Activated CD4-positive, alpha-beta T cell treated with anti-CD3 and anti-CD28 coated beads for 36 hours (primary cell): Measurements from ENCODE around the gene ZNF189. TPM values are rescaled to one million over a fixed set of nuclear protein-coding genes. Genes with fewer than 3 reads are reported as not detected.

Source experiments
- ATAC-seq: fragments of 200-7000 bp; cut with Tn5 transposase; one replicate; pipeline ENCODE4 v1.10.0; 2021; ENCODE audit warnings: mild to moderate bottlenecking, moderate library complexity
- CTCF ChIA-PET: fragments of 350-600 bp; sonication (Branson Sonifier 250); formaldehyde crosslinking; loops from one replicate; lab custom pipeline; 2021; ENCODE audit warnings: antibody characterized with exemption; lab: Charles Lee
- POLR2A ChIA-PET: fragments of 350-600 bp; sonication (Branson Sonifier 250); formaldehyde crosslinking; loops from one replicate; lab custom pipeline; 2021; ENCODE audit warnings: antibody characterized with exemption, inconsistent platforms; lab: Charles Lee
- DNase-seq: peaks from one replicate; pipeline ENCODE4 v3.0.0-alpha.2; 2020
- H3K27ac Mint-ChIP-seq: one replicate; pipeline ENCODE4 v1.8.0; 2021; ENCODE audit warnings: mixed read lengths
- H3K27me3 Mint-ChIP-seq: one replicate; pipeline ENCODE4 v1.8.0; 2021; ENCODE audit warnings: mixed read lengths
- H3K36me3 Mint-ChIP-seq: one replicate; pipeline ENCODE4 v1.8.0; 2021; ENCODE audit warnings: low read depth, mixed read lengths
- H3K4me1 Mint-ChIP-seq: one replicate; pipeline ENCODE4 v1.8.0; 2021; ENCODE audit warnings: mixed read lengths
- H3K4me3 Mint-ChIP-seq: one replicate; pipeline ENCODE4 v1.8.0; 2021; ENCODE audit warnings: mild to moderate bottlenecking, moderate library complexity, mixed read lengths
- H3K9me3 Mint-ChIP-seq: one replicate; pipeline ENCODE4 v1.8.0; 2021; ENCODE audit warnings: low read depth, mixed read lengths
- intact Hi-C, 2 experiments: fragments of 100-400 bp; cut with DNase I in 1 of 2; cut with micrococcal nuclease in 1 of 2; formaldehyde crosslinking; loops; one replicate each; pipeline versions ENCODE4 v1.14.2 to v1.15.1; 2022 to 2024; cut with DNase I, micrococcal nuclease
- total RNA-seq, 2 experiments: library from RNA; stranded (reverse); gene quantifications; one replicate each; pipeline ENCODE4 v1.2.3, GENCODE V29; 2021

Gene ZNF189
- total RNA-seq, 2 experiments from 2014 or later = 10.2 to 13.1 TPM

DNA sequence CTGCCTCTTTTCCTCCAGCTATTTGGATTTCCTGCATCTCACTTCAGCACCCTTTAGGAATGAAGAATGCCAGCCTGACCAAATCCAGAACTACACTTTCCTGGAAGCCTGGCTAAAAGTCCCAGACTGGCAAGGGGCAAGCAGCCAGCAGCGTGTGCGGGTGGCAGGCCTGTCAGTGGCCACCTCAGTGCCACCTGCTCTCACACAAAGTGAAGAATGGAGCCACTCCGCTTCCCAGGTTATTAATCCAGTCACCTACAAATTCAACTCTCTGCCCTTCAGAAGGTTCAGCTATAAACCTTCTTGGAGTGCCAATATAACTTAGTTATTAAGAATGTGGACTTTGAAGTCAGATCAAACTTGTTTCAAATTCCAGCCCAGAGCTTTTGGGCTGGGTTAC, 43.7 kb downstream of the ZNF189 start:
- DNase-seq (no peak), ATAC-seq (no peak)
- H3K27me3 Mint-ChIP-seq = peaks cover 34% of the 10 kb centered on the region
- no peak overlapping the region for H3K4me3 Mint-ChIP-seq
- CTCF ChIA-PET = no interaction called here
- intact Hi-C loops = no loop called here
- no peaks in the 10 kb centered on the region for H3K4me1 Mint-ChIP-seq
- no peak overlapping the region for H3K27ac Mint-ChIP-seq
- H3K36me3 Mint-ChIP-seq = no peaks in the 10 kb centered on the region
- POLR2A ChIA-PET = no interaction called here
- H3K9me3 Mint-ChIP-seq = no peaks in the 10 kb centered on the region

GRCh38 chr9:101442736-101443135, 44.1 kb downstream of the ZNF189 start:
- CTCF ChIA-PET = no interaction called here
- ATAC-seq (no peak), DNase-seq (no peak)
- Mint-ChIP-seq H3K27me3 (peaks cover 30% of the 10 kb centered on the region), H3K27ac (no peak overlapping the region), H3K4me3 (no peak overlapping the region), H3K9me3 (no peaks in the 10 kb centered on the region), H3K36me3 (no peaks in the 10 kb centered on the region), H3K4me1 (no peaks in the 10 kb centered on the region)
- intact Hi-C loops = no loop called here
- POLR2A ChIA-PET = no interaction called here

DNA sequence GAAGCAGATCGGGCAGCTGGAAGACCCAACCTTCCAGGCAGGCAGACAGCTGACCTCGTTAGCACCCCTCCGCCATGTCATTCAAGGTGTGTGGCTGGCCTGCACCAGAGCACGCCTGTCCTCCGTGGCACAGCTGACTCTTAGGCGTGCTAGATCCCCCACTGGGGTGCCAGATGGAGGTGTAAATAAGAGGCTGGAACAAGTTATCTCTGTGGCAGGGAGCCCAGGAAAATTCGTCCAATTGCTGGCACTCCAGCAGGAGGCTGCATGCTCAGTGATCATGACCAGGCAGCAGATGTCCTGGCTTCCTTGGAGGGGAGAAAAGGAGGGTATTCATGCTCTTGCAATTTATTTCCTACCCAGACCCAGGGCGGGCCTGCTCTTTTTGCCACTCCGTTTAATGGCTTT, 44.7 kb downstream of the ZNF189 start:
- Mint-ChIP-seq H3K4me3 (no peak overlapping the region), H3K27ac (no peak overlapping the region), H3K36me3 (no peaks in the 10 kb centered on the region), H3K4me1 (no peaks in the 10 kb centered on the region), H3K9me3 (no peaks in the 10 kb centered on the region), H3K27me3 (peaks cover 31% of the 10 kb centered on the region)
- ChIA-PET CTCF (interaction anchor here (0.6 kb wide), 1 partner anchor 16 kb away, joined by 3 read pairs; no protein-coding TSS in a partner anchor), POLR2A (no interaction called here)
- intact Hi-C loops = no loop called here
- DNase-seq (no peak), ATAC-seq (no peak)

DNA sequence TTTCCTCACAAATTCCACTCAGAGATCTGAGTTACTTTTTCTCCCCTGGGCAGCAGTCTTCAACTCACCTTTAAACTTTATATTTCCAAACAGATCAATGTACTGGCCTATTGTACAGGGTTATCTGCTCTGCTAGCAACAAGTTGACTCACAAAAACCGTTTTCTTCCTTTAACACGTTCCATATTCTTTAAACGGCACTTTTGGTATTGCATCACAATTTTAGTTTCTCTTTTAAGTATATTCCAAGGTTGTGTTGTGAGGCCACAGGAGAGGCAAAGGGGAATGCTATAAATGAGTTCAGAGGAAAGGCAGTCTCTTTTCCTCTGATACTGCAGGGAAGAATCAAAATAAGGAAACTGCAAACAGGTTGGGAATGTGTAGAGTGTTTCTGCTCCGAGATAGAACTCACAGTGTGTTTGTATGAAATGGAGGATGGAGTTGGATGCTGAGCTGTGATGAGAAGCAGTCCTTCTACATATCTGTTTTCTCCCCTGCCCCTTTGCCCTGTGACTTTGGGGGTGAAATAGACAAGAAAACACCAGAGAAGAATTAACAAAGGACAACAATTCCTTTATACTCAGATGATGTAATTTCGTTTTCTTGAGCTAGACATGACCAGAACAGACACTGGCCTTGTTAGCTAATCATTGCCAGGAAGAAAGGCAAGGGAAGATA, 46.8 kb downstream of the ZNF189 start:
- ATAC-seq (no peak), DNase-seq (no peak)
- intact Hi-C loops = no loop called here
- H3K27ac Mint-ChIP-seq = no peak overlapping the region
- H3K36me3 Mint-ChIP-seq = no peaks in the 10 kb centered on the region
- peaks cover 40% of the 10 kb centered on the region for H3K27me3 Mint-ChIP-seq
- H3K4me3 Mint-ChIP-seq = no peak overlapping the region
- H3K4me1 Mint-ChIP-seq = peaks cover 10% of the 10 kb centered on the region
- ChIA-PET POLR2A (interaction anchor here (0.8 kb wide), 1 partner anchor 10 kb away, joined by 3 read pairs; no protein-coding TSS in a partner anchor), CTCF (interaction anchor here (1.2 to 1.7 kb wide), 2 partner anchors 9 to 85 kb away, joined by 3 read pairs; no protein-coding TSS in a partner anchor)
- H3K9me3 Mint-ChIP-seq = no peaks in the 10 kb centered on the region

DNA sequence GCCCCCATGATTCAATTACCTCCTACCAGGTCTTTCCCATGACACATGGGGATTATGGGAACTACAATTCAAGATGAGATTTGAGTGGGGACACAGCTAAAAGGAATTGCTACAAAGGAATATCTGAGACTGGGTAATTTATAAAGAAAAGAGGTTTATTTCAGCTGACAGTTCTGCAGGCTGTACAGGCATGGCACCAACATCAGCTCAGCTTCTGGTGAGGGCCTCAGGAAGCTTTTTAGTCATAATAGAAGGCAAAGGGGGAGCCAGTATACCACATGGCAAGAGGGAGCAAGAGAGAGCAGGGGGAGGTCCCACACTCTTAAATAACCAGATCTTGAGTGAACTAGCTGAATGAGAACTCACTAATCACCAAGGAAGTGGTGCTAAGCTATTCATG, 48.1 kb downstream of the ZNF189 start:
- intact Hi-C loops = no loop called here
- DNase-seq = no peak

DNA sequence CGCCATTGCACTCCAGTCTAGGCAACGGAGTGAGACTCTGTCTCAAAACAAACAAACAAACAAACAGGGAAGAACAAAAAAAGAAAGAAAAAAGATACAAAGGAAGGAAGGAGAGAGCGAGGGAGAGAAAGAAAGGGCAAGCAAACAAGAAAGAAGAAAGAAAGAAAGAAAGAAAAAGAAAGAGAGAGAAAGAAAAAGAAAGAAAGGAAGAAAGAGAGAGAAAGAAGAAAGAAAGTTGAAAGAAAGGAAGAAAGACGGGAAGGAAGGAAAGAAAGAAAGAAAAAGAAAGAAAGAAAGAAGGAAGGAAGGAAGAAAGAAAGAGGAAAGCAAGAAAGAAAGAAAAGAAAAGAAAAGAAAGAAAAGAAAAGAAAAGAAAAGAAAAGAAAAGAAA, 50.0 kb downstream of the ZNF189 start:
- intact Hi-C loops = loop anchor here (2.0 kb wide), 1 partner anchor 82 kb away; no protein-coding TSS in a partner anchor
- H3K4me1 Mint-ChIP-seq = peaks cover 10% of the 10 kb centered on the region

More for the DNA sequence above, 48.1 kb downstream of the ZNF189 start:
- Mint-ChIP-seq H3K4me3 (no peak overlapping the region), H3K27me3 (peaks cover 45% of the 10 kb centered on the region), H3K4me1 (peaks cover 10% of the 10 kb centered on the region), H3K9me3 (peaks cover 3% of the 10 kb centered on the region), H3K36me3 (no peaks in the 10 kb centered on the region), H3K27ac (no peak overlapping the region)
- ChIA-PET POLR2A (no interaction called here), CTCF (interaction anchor here (0.6 to 1.7 kb wide), 2 partner anchors 16 to 83 kb away, joined by 3 read pairs; no protein-coding TSS in a partner anchor)
- ATAC-seq = no peak

DNA sequence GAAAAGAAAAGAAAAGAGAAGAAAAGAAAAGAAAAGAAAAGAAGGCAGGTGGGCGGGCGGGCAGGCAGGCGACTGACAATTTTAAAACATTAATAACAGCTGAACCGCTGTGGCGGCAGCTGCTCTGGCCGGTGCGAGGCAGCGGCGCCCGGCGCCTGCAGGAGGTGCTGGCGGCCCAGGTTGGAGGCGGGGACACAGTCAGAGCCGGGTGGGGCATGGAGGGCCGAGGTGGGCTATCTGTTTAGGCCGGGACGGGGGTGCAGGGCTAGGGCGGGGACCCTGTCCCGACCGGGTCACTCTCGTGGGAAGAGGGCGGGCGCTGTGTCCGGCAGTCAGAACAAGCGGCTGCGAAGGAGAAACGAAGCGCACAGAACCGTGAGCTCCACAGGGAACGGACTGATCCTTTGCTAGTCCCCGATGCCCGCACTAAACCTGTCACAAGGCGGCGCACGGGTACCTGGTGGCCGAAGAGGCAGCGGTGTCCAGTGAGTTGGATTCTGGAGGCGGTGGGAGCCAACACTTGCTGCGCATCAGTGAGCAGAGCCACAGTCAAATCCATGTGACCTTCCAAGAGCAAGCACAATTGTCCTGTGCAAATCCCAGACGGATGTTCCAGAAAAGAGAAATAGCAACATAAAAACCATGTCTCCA, 50.5 kb downstream of the ZNF189 start:
- ATAC-seq (peak; percentile 91), DNase-seq (peak; percentile 71)
- H3K27me3 Mint-ChIP-seq = peaks cover 54% of the 10 kb centered on the region
- no peak overlapping the region for H3K27ac Mint-ChIP-seq
- H3K9me3 Mint-ChIP-seq = peaks cover 6% of the 10 kb centered on the region
- no peaks in the 10 kb centered on the region for H3K36me3 Mint-ChIP-seq
- H3K4me3 Mint-ChIP-seq = peak overlapping the region; percentile 45
- intact Hi-C loops = loop anchor here (2.0 kb wide), 1 partner anchor 82 kb away; no protein-coding TSS in a partner anchor
- ChIA-PET CTCF (interaction anchor here (0.7 to 1.8 kb wide), 6 partner anchors 10 to 86 kb away, joined by 3 to 9 read pairs (median 4); partner anchors contain the start of gene RNF20), POLR2A (no interaction called here)
- H3K4me1 Mint-ChIP-seq = peaks cover 10% of the 10 kb centered on the region

More for the DNA sequence above, 50.0 kb downstream of the ZNF189 start:
- ChIA-PET POLR2A (no interaction called here), CTCF (interaction anchor here (0.7 to 1.8 kb wide), 6 partner anchors 10 to 87 kb away, joined by 3 to 9 read pairs (median 4); partner anchors contain the start of gene RNF20)
- no peak for DNase-seq
- Mint-ChIP-seq H3K27ac (no peak overlapping the region), H3K4me3 (peak overlapping the region; percentile 45), H3K9me3 (peaks cover 6% of the 10 kb centered on the region), H3K36me3 (no peaks in the 10 kb centered on the region), H3K27me3 (peaks cover 55% of the 10 kb centered on the region)
- ATAC-seq = no peak

- ChIA-PET POLR2A (no interaction called here), CTCF (no interaction called here)
- intact Hi-C loops = no loop called here
These were observed 52.3 kb downstream of the ZNF189 start for GRCh38 chr9:101450931-101451330.

DNA sequence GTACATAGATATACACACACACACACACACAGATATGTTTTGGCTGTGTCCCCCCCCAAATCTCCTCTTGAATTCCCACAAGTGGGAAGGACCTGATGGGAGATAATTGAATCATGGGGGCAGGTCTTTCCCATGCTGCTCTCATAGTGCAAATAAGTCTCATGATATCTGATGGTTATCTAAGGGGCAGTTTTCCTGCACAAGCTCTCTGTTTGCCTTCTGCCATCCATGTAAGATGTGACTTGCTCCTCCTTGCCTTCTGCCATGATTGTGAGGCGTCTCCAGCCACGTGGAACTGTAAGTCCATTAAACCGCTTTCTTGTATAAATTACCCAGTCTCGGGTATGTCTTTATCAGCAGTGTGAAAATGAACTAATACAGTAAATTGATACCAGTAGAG, 52.8 kb downstream of the ZNF189 start:
- peaks cover 6% of the 10 kb centered on the region for H3K9me3 Mint-ChIP-seq
- H3K27me3 Mint-ChIP-seq = peaks cover 38% of the 10 kb centered on the region
- H3K4me1 Mint-ChIP-seq = peaks cover 10% of the 10 kb centered on the region
- ChIA-PET CTCF (no interaction called here), POLR2A (no interaction called here)
- ATAC-seq (no peak), DNase-seq (no peak)
- intact Hi-C loops = no loop called here
- no peak overlapping the region for H3K4me3 Mint-ChIP-seq
- no peaks in the 10 kb centered on the region for H3K36me3 Mint-ChIP-seq
- H3K27ac Mint-ChIP-seq = no peak overlapping the region

More at GRCh38 chr9:101450931-101451330, 52.3 kb downstream of the ZNF189 start:
- Mint-ChIP-seq H3K4me3 (no peak overlapping the region), H3K27ac (no peak overlapping the region), H3K27me3 (peaks cover 42% of the 10 kb centered on the region), H3K4me1 (peaks cover 10% of the 10 kb centered on the region), H3K36me3 (no peaks in the 10 kb centered on the region), H3K9me3 (peaks cover 6% of the 10 kb centered on the region)
- ATAC-seq (no peak), DNase-seq (no peak)

- H3K9me3 Mint-ChIP-seq = peaks cover 6% of the 10 kb centered on the region
- CTCF ChIA-PET = interaction anchor here (1.1 kb wide), 1 partner anchor 9 kb away, joined by 3 read pairs; no protein-coding TSS in a partner anchor
- ATAC-seq = no peak
- H3K36me3 Mint-ChIP-seq = no peaks in the 10 kb centered on the region
- POLR2A ChIA-PET = no interaction called here
- H3K4me1 Mint-ChIP-seq = peaks cover 6% of the 10 kb centered on the region
- no peak for DNase-seq
- no peak overlapping the region for H3K27ac Mint-ChIP-seq
- H3K27me3 Mint-ChIP-seq = peaks cover 27% of the 10 kb centered on the region
- intact Hi-C loops = no loop called here
- H3K4me3 Mint-ChIP-seq = no peak overlapping the region
These were observed 55.3 kb downstream of the ZNF189 start for GRCh38 chr9:101453776-101454570.

DNA sequence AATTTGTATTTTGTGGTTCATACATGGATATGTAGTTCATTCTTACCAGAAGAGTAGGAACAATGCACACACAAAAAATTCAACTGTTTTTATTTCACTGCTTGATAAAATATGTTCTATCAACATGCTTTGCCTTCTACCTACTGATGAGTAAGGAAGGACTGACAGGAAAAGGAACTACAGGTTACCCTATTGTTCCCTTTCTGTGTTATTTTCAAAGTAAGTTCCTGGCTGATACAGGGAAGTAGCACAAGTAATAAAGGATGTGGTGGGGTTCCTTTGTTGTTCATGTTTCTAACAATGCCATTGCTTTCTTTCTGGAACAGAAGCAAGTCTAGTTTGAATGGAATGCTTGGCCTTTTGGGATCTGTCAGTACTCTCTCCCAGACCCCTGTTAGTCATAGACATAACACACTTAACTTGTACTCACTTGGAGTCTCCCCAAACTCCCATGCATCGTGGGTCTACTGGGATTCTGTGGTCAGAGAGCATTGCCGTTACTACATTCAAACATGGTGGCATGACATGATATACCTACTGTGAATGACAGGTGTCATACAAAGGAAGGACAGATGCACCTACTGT, 57.1 kb downstream of the ZNF189 start:
- POLR2A ChIA-PET = no interaction called here
- intact Hi-C loops = no loop called here
- H3K36me3 Mint-ChIP-seq = no peaks in the 10 kb centered on the region
- peaks cover 6% of the 10 kb centered on the region for H3K9me3 Mint-ChIP-seq
- ATAC-seq = no peak
- DNase-seq = no peak
- no peak overlapping the region for H3K27ac Mint-ChIP-seq
- CTCF ChIA-PET = no interaction called here
- no peak overlapping the region for H3K4me3 Mint-ChIP-seq
- H3K4me1 Mint-ChIP-seq = no peaks in the 10 kb centered on the region
- H3K27me3 Mint-ChIP-seq = peaks cover 22% of the 10 kb centered on the region
